Erythroblast (primary cell): ENCODE data around the gene FAM20B.
A peak's percentile ranks its signal among the peaks of the same experiment; 100 is the strongest.

Experiments used
- DNase-seq, 2 experiments: peaks; one replicate each; lab custom pipeline; 2025; lab: John Stamatoyannopoulos, UW
- GATA1 ChIP-seq: IDR thresholded peaks from 2 replicates; pipeline ENCODE4 v1.6.1; 2011; ENCODE audit warnings: low read depth, mild to moderate bottlenecking, control low read depth, low read length, moderate library complexity
- POLR2A ChIP-seq: IDR thresholded peaks from 2 replicates; pipeline ENCODE4 v1.6.1; 2011; ENCODE audit warnings: mild to moderate bottlenecking, low read length

The FAM20B gene

DNA sequence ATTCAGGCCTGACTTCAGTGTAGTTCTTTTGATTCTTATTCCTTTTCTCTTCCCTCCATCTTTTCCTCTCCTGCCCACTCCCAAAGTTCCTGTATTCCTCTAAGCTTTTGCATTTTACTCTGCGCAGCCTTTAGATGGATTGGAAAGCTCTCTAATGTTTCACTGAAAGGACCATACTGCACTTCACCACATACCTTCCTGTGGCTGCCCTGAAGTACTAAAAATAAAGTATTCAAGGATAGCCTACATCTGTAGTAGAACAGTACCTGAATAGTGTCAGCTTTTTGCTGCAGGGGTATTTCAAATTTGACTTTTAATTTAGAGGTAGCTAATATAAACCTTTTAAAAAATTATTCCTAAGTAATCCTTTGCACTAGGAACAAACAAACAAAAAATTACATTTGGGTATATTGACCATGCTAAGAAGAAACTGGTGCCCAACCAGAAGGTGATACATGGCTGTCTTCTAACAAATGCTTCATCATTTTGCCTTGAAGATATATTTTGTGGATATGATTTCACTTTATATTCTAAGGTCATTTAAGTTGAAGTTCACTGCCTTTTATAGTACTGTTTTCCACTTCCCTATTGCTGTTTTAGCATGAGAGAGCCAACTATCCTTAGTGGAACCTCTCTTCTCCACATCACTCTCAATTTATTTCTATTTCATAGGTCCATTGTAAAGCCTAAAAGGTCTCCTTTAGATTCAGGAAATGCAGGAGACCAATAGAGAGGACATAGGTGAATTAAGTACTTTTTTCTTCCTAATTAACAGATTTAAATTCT lies 22.8 kb downstream of the FAM20B start:
- no peak for TF ChIP-seq POLR2A
- no peak for TF ChIP-seq GATA1
- DNase-seq, result no peak

GRCh38 chr1:179052776-179053175 lies 27.1 kb downstream of the FAM20B start:
- DNase-seq, result no peak
- TF ChIP-seq GATA1 (no peak), POLR2A (no peak)

DNA sequence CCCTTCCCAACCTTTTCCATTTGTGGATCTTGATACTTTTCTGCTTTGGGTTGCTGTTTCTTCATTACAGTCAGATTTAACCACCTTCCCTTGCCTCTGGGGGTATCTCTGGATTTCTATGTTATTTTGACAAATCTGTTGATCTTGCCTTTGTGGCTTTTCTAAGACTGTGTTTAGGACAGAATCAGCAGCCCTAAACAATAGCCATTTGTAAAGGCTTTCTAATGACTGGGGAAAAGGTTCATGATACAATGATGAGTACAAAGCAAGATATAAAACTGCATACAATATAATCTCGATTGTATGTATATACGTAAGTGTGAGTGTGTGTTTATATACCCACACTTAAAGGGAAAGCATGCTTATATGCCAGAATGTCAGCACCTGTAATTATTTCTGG lies 27.8 kb downstream of the FAM20B start:
- no peak for TF ChIP-seq POLR2A
- TF ChIP-seq GATA1, result no peak
- no peak for DNase-seq

DNA sequence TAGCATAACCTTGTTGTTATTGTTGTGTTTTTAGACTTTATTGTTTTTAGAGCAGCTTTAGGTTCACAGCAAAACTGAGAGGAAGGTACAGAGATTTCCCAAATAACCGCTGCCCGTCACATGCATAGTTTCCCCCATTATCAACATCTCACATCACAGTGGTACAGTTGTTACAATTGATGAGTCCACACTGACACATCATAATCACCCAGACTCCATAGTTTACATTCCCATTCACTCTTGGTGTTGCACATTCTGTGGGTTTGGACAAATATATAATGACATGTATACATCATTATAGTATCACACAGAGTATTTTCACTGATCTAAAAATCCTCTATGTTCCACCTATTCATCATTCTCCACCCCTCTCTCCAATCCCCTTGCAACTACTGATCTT lies 30.2 kb downstream of the FAM20B start:
- no peak for TF ChIP-seq GATA1
- TF ChIP-seq POLR2A, result no peak
- DNase-seq, result no peak

DNA sequence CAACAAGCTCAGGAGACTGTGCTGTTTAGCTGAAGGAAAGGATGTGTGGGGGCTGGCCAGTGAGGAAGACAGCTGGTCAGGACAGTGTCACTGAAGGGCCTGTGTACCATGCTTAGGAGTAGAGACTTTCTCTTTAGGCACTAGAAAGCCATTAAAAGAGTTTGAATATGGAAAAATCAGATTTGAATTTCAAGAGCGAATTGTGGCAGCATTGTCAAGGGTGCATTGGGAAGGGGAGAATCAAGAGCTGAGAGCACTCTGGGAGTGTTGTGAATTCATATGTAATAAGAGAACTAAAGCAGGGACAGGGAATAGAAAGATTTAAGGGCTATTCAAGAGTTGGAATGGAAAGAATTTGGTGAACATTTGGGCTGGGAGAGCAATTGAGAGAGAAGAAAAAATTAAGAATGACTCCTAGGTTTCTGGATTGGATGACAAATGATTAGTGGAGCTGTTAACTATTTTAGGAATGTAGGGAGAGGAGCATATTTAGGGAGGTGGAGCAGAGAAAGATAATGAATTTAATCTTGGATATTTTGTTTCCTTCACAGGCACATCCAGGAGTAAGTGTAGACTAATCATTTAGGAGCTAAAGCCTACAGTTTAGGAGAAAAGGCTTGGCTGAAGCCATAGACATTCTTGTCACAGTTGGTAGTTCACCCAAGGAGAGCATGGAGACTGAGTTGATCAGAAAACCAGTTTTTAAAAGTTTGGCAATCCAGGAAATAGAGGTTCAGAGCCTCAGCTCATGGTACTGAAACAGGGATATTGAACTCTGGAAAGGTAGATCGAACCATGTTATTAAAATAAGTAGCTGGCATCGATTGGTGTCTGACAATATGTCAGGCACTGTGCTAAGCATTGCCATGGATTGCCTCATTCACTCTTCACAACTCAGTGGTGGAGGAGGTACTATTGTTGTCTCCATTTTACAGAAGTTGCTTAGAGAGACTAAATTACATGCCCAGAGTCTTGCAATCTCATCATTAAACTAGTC lies 33.1 kb downstream of the FAM20B start:
- peak in 1 of 2 experiments; percentile 58 for DNase-seq
- TF ChIP-seq POLR2A (no peak), GATA1 (no peak)

DNA sequence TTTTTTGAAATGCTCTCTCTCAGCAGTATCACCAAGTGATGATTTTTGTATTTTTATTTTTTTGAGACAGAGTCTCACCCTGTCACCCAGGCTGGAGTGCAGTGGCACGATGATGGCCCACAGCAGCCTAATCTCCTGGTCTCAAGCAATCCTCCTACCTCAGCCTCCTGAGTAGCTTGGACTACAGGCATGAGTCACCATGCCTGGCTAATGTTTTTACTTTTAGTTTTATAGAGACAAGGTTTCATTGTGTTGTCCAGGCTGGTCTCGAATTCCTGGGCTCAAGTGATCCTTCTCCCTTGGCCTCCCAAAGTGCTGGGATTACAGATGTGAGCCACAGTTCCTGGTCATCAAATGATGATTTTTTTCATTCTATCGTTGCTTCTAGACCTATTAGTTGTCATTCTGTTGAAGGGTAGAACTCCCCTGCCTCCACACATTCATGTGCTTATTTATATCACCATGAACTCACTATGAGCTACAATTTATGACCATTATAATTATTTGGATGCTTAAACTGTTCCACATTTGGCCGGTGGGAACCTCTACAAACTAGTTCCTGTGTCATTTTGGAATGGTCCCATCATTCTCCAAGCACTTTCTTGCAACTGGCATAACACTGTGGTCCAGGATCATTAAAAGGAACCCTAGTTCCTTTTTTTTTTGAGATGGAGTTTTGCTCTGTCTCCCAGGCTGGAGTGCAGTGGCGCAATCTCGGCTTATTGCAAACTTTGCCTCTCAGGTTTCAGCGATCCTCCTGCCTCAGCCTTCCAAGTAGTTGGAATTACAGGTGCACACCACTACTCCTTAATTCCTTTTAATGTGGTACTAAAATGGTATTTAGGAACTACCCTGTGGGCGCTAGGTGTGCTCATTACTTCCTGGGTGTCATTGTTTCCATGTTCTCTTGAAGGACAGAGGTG lies 35.9 kb downstream of the FAM20B start:
- DNase-seq, result peak in 1 of 2 experiments; percentile 51
- TF ChIP-seq GATA1, result no peak
- no peak for TF ChIP-seq POLR2A

- TF ChIP-seq POLR2A (no peak), GATA1 (no peak)
These were observed 40.8 kb downstream of the FAM20B start for GRCh38 chr1:179066471-179066870.

DNA sequence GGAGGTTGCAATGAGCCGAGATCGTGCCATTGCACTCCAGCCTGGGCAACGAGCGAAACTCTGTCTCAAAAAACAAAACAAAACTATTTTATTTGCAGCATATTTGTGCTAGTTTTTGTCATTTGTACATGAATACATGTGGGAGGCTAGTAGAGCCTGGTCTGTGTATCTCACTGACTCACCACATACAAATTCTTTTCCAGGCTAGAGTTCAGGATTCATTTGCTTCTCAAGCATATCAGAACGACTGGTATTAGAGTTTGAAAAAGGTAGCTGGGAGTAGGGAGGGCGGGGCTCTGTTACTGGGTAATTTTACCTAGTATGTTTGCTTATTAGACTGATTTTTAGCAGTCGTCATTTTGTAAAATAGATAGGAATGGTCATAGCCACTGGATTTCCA lies 51.7 kb downstream of the FAM20B start:
- no peak for DNase-seq
- TF ChIP-seq GATA1, result no peak
- TF ChIP-seq POLR2A, result no peak

More at GRCh38 chr1:179066471-179066870, 40.8 kb downstream of the FAM20B start:
- no peak for DNase-seq

- TF ChIP-seq POLR2A, result no peak
- no peak for TF ChIP-seq GATA1
- peak; percentile 79 to 81 for DNase-seq
These were observed 53.5 kb downstream of the FAM20B start for GRCh38 chr1:179079113-179079761.

GRCh38 chr1:179080866-179081686 lies 55.4 kb downstream of the FAM20B start:
- DNase-seq, result peak; percentile 36 to 43

GRCh38 chr1:179081687-179082332 lies 56.1 kb downstream of the FAM20B start, which contains the start of gene TOR3A:
TOR3A (plus strand) TSS chr1:179082070; CDS start chr1:179082129, 59 bp downstream.
- DNase-seq, result peak; percentile 80 to 86
- TF ChIP-seq GATA1 (no peak), POLR2A (peak; percentile 80)

More at GRCh38 chr1:179080866-179081686, 55.4 kb downstream of the FAM20B start:
- TF ChIP-seq POLR2A, result no peak
- TF ChIP-seq GATA1, result no peak
